GM10847 (cell line): ENCODE measurements around the gene PAGE3.

Experiments used
- POLR2A ChIP-seq: IDR thresholded peaks from 2 replicates; pipeline ENCODE4 v1.6.1; 2011; ENCODE audit not compliant: insufficient read length; ENCODE audit errors: extremely low read depth

PAGE3 gene

GRCh38 chrX:55264816-55265215, at the start of gene PAGE3:
Gene PAGE3, minus strand, starts transcription at chrX:55264916. Its CDS starts 1,013 bp downstream, at chrX:55263903.
- no peak for TF ChIP-seq POLR2A

GRCh38 chrX:55312655-55313054, 47.9 kb upstream of the PAGE3 start:
- no peak for TF ChIP-seq POLR2A

- TF ChIP-seq POLR2A, result no peak
Observed at GRCh38 chrX:55290963-55291362, 26.2 kb upstream of the PAGE3 start.

- no peak for TF ChIP-seq POLR2A
Observed at GRCh38 chrX:55279832-55280231, 15.1 kb upstream of the PAGE3 start.

- TF ChIP-seq POLR2A, result no peak
Observed at GRCh38 chrX:55260806-55261205, 3.9 kb downstream of the PAGE3 start.

GRCh38 chrX:55253528-55253927, 11.2 kb downstream of the PAGE3 start:
- TF ChIP-seq POLR2A, result no peak

GRCh38 chrX:55240788-55241340, 23.9 kb downstream of the PAGE3 start:
- TF ChIP-seq POLR2A, result no peak

- no peak for TF ChIP-seq POLR2A
Observed at GRCh38 chrX:55220119-55220794, 44.5 kb downstream of the PAGE3 start, which contains the start of gene PAGE5. Gene PAGE5, plus strand, starts transcription at chrX:55220346. Its CDS starts 1,037 bp downstream, at chrX:55221383.

GRCh38 chrX:55213381-55213780, 51.3 kb downstream of the PAGE3 start:
- TF ChIP-seq POLR2A, result no peak

GRCh38 chrX:55210931-55211677, 53.6 kb downstream of the PAGE3 start:
- TF ChIP-seq POLR2A, result no peak
